SK-N-SH (cell line): ENCODE data around the gene AGRP. TPM values are rescaled to one million over a fixed set of nuclear protein-coding genes. Genes with fewer than 3 reads are reported as not detected.
"Not testable (repeated sequence)": the region's sequence is repeated elsewhere in the genome, so short reads cannot be mapped to it uniquely, and the experiment has no call there.

Experiments
- CTCF ChIA-PET: fragments of 300-600, 350-600 bp; formaldehyde crosslinking; extraction: SDS; loops from one replicate; lab custom pipeline; 2021; lab: Yijun Ruan, JAX
- POLR2A ChIA-PET: fragments of 350-600 bp; sonication (Branson Sonifier 250); formaldehyde crosslinking; extraction: SDS; loops from one replicate; lab custom pipeline; 2020; ENCODE audit warnings: antibody characterized with exemption, inconsistent platforms; lab: Yijun Ruan, JAX
- DNase-seq: peaks from one replicate; pipeline ENCODE4 v3.0.0; 2012
- H2AFZ ChIP-seq: fragments of 200-600 bp; sonication (generic); 2 replicates; pipeline ENCODE4 v1.8.1; 2016; ENCODE audit warnings: antibody characterized with exemption, mild to moderate bottlenecking, low read depth
- H3F3A ChIP-seq: fragments of 200-600 bp; sonication (generic); replicated peaks from 2 replicates; pipeline ENCODE3; 2016; ENCODE audit warnings: antibody characterized with exemption, mild to moderate bottlenecking; ENCODE audit not compliant: insufficient read depth
- H3K27ac ChIP-seq, 2 experiments: fragments of 200-500 bp in 1 of 2; fragments of 200-600 bp in 1 of 2; sonication (Bioruptor generic) in 1 of 2; sonication (generic), shearing (Covaris generic) in 1 of 2; 2 replicates each; pipeline versions ENCODE4 v1.5.1 to v1.6.1; 2014 to 2016; ENCODE audit warnings: low read depth in 2 of 2, inconsistent platforms in 1 of 2, low read length in 1 of 2, mild to moderate bottlenecking in 1 of 2, mixed read lengths in 1 of 2
- H3K27me3 ChIP-seq: fragments of 200-600 bp; sonication (generic), shearing (Covaris generic); 2 replicates; pipeline ENCODE4 v1.6.1; 2016; ENCODE audit warnings: mixed run types; ENCODE audit not compliant: insufficient read depth
- H3K36me3 ChIP-seq, 2 experiments: fragments of 200-500 bp in 1 of 2; fragments of 200-600 bp in 1 of 2; sonication (Bioruptor generic) in 1 of 2; sonication (generic) in 1 of 2; replicated peaks in 1 of 2; 2 replicates each; pipeline versions ENCODE3 to v1.5.1; 2014 to 2016; ENCODE audit warnings: low read length in 1 of 2, mild to moderate bottlenecking in 1 of 2; ENCODE audit not compliant: insufficient read depth in 2 of 2, control insufficient read depth in 1 of 2
- H3K4me1 ChIP-seq, 2 experiments: fragments of 200-500 bp in 1 of 2; fragments of 200-600 bp in 1 of 2; sonication (Bioruptor generic) in 1 of 2; sonication (generic), shearing (Covaris generic) in 1 of 2; 2 replicates each; pipeline versions ENCODE4 v1.5.1 to v1.6.1; 2014 to 2016; ENCODE audit warnings: low read depth in 1 of 2, low read length in 1 of 2, mixed run types in 1 of 2; ENCODE audit not compliant: insufficient read depth in 2 of 2, control insufficient read depth in 1 of 2
- H3K4me2 ChIP-seq: fragments of 200-600 bp; sonication (generic), shearing (Covaris generic); 2 replicates; pipeline ENCODE4 v1.6.1; 2017; ENCODE audit warnings: mixed run types
- H3K4me3 ChIP-seq, 2 experiments: fragments of 200-500 bp in 1 of 2; fragments of 200-600 bp in 1 of 2; sonication (Bioruptor generic) in 1 of 2; sonication (generic), shearing (Covaris generic) in 1 of 2; 2 replicates each; pipeline versions ENCODE4 v1.5.1 to v1.8.1; 2014 to 2016; ENCODE audit warnings: low read depth in 2 of 2, inconsistent platforms in 1 of 2, low read length in 1 of 2, mild to moderate bottlenecking in 1 of 2, mixed read lengths in 1 of 2, moderate library complexity in 1 of 2
- H3K79me2 ChIP-seq: fragments of 200-600 bp; sonication (generic); 2 replicates; pipeline ENCODE4 v1.8.1; 2017; ENCODE audit warnings: mild to moderate bottlenecking; ENCODE audit not compliant: insufficient read depth
- H3K9ac ChIP-seq: fragments of 200-600 bp; sonication (generic); 2 replicates; pipeline ENCODE4 v1.6.1; 2017; ENCODE audit warnings: mixed run types
- H3K9me2 ChIP-seq: fragments of 200-600 bp; sonication (generic); 2 replicates; pipeline ENCODE4 v1.6.1; 2017; ENCODE audit warnings: mixed run types
- H3K9me3 ChIP-seq: fragments of 200-600 bp; sonication (generic); 2 replicates; pipeline ENCODE4 v1.6.1; 2017; ENCODE audit warnings: mixed run types, mild to moderate bottlenecking, moderate library complexity
- H4K20me1 ChIP-seq: fragments of 200-600 bp; sonication (generic); 2 replicates; pipeline ENCODE4 v1.6.1; 2017; ENCODE audit warnings: mild to moderate bottlenecking, mixed run types; ENCODE audit not compliant: insufficient read depth
- CHD2 ChIP-seq: fragments of 150-350 bp; IDR thresholded peaks from 2 replicates; pipeline ENCODE4 v1.6.1; 2018; ENCODE audit warnings: low read length; ENCODE audit not compliant: partially characterized antibody
- CTCF ChIP-seq: fragments of 200-600 bp; sonication (generic); IDR thresholded peaks from 2 replicates; pipeline ENCODE4 v1.6.1; 2017; ENCODE audit warnings: antibody characterized with exemption, mild to moderate bottlenecking, moderate library complexity
- EZH2phosphoT487 ChIP-seq: fragments of 200-600 bp; sonication (generic); IDR thresholded peaks from 2 replicates; pipeline ENCODE4 v1.6.1; 2017; ENCODE audit warnings: low read depth, mixed run types, mild to moderate bottlenecking, antibody characterized with exemption, moderate library complexity, borderline replicate concordance
- GABPA ChIP-seq: IDR thresholded peaks from 2 replicates; pipeline ENCODE4 v1.4.0; 2012; ENCODE audit warnings: low read depth, mild to moderate bottlenecking
- GATA2 ChIP-seq: sonication (generic); formaldehyde crosslinking; IDR thresholded peaks from 2 replicates; pipeline ENCODE4 v1.5.0; 2020; ENCODE audit warnings: mild to moderate bottlenecking, missing genetic modification reagents
- MAX ChIP-seq: IDR thresholded peaks from 2 replicates; pipeline ENCODE4 v1.4.0; 2012; ENCODE audit warnings: low read depth
- MXI1 ChIP-seq: IDR thresholded peaks from 2 replicates; pipeline ENCODE4 v1.6.1; 2012; ENCODE audit warnings: mild to moderate bottlenecking, low read depth, low read length, improper control_type of control experiment
- NRF1 ChIP-seq: IDR thresholded peaks from 2 replicates; pipeline ENCODE4 v1.6.1; 2012; ENCODE audit warnings: low read depth, mild to moderate bottlenecking, low read length
- RAD21 ChIP-seq: IDR thresholded peaks from 2 replicates; pipeline ENCODE4 v1.6.1; 2012; ENCODE audit warnings: mild to moderate bottlenecking, low read length
- RFX5 ChIP-seq: IDR thresholded peaks from 2 replicates; pipeline ENCODE4 v1.6.1; 2012; ENCODE audit warnings: mild to moderate bottlenecking, improper control_type of control experiment, low read length
- RXRA ChIP-seq: IDR thresholded peaks from 2 replicates; pipeline ENCODE4 v1.4.0; 2012; ENCODE audit warnings: low read depth, mild to moderate bottlenecking, borderline replicate concordance
- SMC3 ChIP-seq: IDR thresholded peaks from 2 replicates; pipeline ENCODE4 v1.6.1; 2012; ENCODE audit warnings: low read depth, low read length, improper control_type of control experiment
- TAF1 ChIP-seq: IDR thresholded peaks from 2 replicates; pipeline ENCODE4 v1.6.1; 2012; ENCODE audit warnings: low read depth, mild to moderate bottlenecking, low read length, moderate library complexity, borderline replicate concordance
- TCF12 ChIP-seq: IDR thresholded peaks from 2 replicates; pipeline ENCODE4 v1.4.0; 2012
- TEAD4 ChIP-seq: IDR thresholded peaks from 2 replicates; pipeline ENCODE4 v1.4.0; 2012; ENCODE audit warnings: mild to moderate bottlenecking, borderline replicate concordance; ENCODE audit not compliant: insufficient read depth
- whole genome bisulfite sequencing: methylation state at CpG from one replicate; pipeline ENCODE4 v1.1.6; 2017; ENCODE audit warnings: low lambda C conversion rate; 5-methylcytosine and 5-hydroxymethylcytosine counted together
- polyA plus RNA-seq, 3 experiments: library from polyadenylated mRNA; depleted of rRNA; stranded (reverse); fragments of >200 nt; gene quantifications; 2 replicates each; pipeline ENCODE4 v1.2.3, GENCODE V29; 2012
- TF ChIP-seq, protein P1 (sequence below): IDR thresholded peaks from 2 replicates; pipeline ENCODE4 v1.4.0; 2012; ENCODE audit warnings: low read depth, borderline replicate concordance
- TF ChIP-seq, protein P2 (sequence below): IDR thresholded peaks from 2 replicates; pipeline ENCODE4; 2012

AGRP gene
- polyA plus RNA-seq, 1 of the 3 experiments (the other 2 are of a cell fraction): not detected

- no peak overlapping the region for H2AFZ ChIP-seq
- TF ChIP-seq TCF12 (no peak), CTCF (peak; percentile 82), GABPA (no peak), MAX (no peak), SMC3 (peak; percentile 87), TEAD4 (no peak), CHD2 (no peak), RXRA (no peak), NRF1 (no peak), MXI1 (no peak), RAD21 (peak; percentile 74), TAF1 (no peak), RFX5 (no peak), EZH2phosphoT487 (no peak), GATA2 (CRISPR knock-in tag) (no peak)
- TF ChIP-seq, protein P1, sequence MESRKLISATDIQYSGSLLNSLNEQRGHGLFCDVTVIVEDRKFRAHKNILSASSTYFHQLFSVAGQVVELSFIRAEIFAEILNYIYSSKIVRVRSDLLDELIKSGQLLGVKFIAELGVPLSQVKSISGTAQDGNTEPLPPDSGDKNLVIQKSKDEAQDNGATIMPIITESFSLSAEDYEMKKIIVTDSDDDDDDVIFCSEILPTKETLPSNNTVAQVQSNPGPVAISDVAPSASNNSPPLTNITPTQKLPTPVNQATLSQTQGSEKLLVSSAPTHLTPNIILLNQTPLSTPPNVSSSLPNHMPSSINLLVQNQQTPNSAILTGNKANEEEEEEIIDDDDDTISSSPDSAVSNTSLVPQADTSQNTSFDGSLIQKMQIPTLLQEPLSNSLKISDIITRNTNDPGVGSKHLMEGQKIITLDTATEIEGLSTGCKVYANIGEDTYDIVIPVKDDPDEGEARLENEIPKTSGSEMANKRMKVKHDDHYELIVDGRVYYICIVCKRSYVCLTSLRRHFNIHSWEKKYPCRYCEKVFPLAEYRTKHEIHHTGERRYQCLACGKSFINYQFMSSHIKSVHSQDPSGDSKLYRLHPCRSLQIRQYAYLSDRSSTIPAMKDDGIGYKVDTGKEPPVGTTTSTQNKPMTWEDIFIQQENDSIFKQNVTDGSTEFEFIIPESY: no peak
- TF ChIP-seq, protein P2, sequence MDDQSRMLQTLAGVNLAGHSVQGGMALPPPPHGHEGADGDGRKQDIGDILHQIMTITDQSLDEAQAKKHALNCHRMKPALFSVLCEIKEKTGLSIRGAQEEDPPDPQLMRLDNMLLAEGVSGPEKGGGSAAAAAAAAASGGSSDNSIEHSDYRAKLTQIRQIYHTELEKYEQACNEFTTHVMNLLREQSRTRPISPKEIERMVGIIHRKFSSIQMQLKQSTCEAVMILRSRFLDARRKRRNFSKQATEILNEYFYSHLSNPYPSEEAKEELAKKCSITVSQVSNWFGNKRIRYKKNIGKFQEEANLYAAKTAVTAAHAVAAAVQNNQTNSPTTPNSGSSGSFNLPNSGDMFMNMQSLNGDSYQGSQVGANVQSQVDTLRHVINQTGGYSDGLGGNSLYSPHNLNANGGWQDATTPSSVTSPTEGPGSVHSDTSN: no peak
- TF ChIP-seq, all 33 proteins: peak for 3
- Histone ChIP-seq H3F3A (peaks cover 18% of the 10 kb centered on the region), H3K36me3 (no peaks in the 10 kb centered on the region), H3K9me3 (no peaks in the 10 kb centered on the region), H3K9me2 (no peaks in the 10 kb centered on the region), H3K9ac (no peak overlapping the region), H3K4me3 (no peak overlapping the region; a peak in 1 of 4 replicates), H4K20me1 (no peaks in the 10 kb centered on the region), H3K27me3 (no peaks in the 10 kb centered on the region), H3K4me1 (peaks cover 0 to 11% of the 10 kb centered on the region in 2 experiments; a peak in 1 of 4 replicates), H3K27ac (no peak overlapping the region), H3K79me2 (no peaks in the 10 kb centered on the region), H3K4me2 (no peak overlapping the region)
- WGBS: 9% methylated on average over 8 of the region's 8 CpGs
- DNase-seq: peak; percentile 61
- ChIA-PET POLR2A (interaction anchor here (1.1 kb wide), 1 partner anchor 33 kb away, joined by 4 read pairs; the partner anchor contains the start of gene ATP6V0D1), CTCF (interaction anchor here (0.6 to 5.9 kb wide), 37 partner anchors 10 to 527 kb away, joined by 3 to 104 read pairs (median 4); partner anchors contain the start of genes ATP6V0D1, C16orf86, CARMIL2 and CTCF)
These were observed 31.1 kb upstream of the AGRP start for GRCh38 chr16:67514382-67514828.

- H3K9me2 ChIP-seq, DNase-seq, H4K20me1 ChIP-seq, H3K36me3 ChIP-seq, POLR2A ChIA-PET, H3K4me2 ChIP-seq, H3K27me3 ChIP-seq, H3K4me3 ChIP-seq, H3K9ac ChIP-seq, H2AFZ ChIP-seq, H3K79me2 ChIP-seq, H3K27ac ChIP-seq, H3K9me3 ChIP-seq: not testable (repeated sequence)
- CTCF ChIA-PET: interaction anchor here (0.6 to 5.9 kb wide), 33 partner anchors 9 to 273 kb away, joined by 3 to 104 read pairs (median 4); partner anchors contain the start of genes ATP6V0D1, C16orf86, CARMIL2 and CTCF
- WGBS: 100% methylated on average over 1 of the region's 1 CpG
- Histone ChIP-seq H3K4me1 (peaks cover 0 to 11% of the 10 kb centered on the region in 2 experiments; a peak in 1 of 4 replicates), H3F3A (peaks cover 18% of the 10 kb centered on the region)
These were observed 30.5 kb upstream of the AGRP start for GRCh38 chr16:67513892-67514291.
